Stimulated activated CD8-positive, alpha-beta memory T cell treated with anti-CD3 and anti-CD28 coated beads, Interleukin-7, amount 100 ng/mL, for 4 hours (primary cell): ENCODE results near the gene HK3.

Source experiments
- DNase-seq, 2 donors: peaks; one replicate each; pipeline ENCODE4 v3.0.0-alpha.2; 2020; ENCODE audit warnings: low read depth in 2 of 2

HK3 gene

DNA sequence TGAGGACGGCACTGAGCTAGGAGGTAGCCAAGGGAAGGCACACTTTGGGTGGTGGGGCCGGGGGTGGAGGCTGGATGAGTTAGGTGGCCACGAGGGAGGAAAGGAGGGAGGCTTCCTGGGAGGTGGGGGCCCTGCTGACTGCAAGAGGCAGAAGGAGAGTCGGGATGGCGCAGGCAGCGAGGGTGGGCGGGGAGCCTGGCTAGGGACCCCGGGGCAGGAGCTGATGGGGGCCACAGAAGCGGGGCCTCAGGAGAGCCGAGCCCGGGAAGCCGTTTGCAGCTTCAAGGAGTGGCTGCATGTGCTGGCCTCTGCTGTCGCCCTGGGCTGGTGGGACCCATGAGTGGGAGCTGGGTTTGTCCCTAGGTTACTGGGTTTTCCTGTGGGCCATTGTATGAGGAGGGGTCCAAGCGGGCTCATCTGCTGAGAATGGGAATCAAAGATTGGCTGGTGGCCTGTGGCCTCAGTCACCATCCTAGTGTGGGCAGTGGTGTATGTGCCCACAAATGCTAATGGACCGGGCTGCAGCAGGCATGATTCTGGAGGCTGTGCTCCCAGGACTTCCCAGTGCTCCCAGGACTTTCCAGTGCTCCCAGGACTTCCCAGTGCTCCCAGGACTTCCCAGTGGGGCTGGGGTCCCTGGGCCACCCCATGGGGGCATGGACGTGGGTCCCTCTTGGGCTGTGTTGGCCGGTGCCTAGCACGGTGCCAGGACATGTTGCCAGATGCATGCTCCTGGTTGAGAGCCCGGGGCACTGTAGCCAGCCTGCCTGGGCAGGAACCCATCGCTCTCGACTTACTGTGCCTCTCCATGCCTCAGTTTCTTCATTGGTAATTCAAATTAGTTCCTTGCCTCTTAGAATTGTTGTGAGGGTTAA is 48.5 kb downstream of the HK3 start:
- DNase-seq = no peak

DNA sequence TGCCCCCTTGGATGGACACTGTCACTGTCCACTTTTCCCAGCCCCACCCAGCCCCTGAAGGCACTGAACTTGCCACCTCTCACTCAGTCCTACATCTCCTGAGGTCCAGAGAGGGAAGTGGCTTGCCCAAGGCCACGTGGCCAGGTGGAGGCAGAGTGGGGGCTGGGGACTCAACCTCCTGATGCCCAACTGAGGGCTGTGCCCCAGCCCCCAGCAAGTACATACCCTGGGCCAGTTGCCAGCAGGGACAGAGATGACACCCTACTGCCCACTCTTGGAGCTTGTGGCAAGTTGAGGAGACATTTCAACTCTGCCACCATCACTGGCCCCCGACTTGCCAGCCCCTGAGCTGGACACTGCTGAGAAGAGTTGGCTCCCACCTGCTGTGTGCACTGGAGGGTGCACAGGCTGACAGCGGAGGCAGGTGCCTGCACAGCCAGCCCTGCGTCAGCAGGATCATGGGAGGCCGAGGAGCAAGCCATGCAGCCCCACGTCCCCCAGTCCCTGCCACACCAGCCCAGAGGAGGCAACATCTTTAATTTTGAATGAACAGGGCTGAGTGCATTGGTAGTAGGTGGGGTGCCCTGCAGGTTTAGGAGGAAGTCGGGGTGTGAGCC is 49.4 kb downstream of the HK3 start:
- DNase-seq = no peak

DNA sequence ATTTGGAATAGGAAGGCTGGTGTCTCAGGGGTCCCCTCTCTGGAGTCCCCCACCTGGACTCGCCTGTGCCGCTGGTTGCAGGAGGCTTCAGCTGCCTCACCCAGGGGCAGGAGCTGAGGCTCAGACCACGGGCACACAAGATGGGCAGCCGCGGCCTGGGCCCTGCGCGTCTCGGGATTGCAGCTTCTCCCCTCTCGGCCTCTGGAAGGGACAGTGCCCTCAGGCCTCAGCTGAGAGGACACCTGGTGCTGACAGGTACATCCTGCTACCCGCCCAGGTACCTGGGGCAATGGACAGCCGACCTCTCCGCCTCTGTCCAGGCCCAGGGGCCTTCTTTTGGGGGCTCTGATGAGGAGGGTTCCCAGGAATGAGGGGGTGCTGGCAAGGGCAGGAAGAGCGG is 50.5 kb downstream of the HK3 start:
- no peak for DNase-seq

DNA sequence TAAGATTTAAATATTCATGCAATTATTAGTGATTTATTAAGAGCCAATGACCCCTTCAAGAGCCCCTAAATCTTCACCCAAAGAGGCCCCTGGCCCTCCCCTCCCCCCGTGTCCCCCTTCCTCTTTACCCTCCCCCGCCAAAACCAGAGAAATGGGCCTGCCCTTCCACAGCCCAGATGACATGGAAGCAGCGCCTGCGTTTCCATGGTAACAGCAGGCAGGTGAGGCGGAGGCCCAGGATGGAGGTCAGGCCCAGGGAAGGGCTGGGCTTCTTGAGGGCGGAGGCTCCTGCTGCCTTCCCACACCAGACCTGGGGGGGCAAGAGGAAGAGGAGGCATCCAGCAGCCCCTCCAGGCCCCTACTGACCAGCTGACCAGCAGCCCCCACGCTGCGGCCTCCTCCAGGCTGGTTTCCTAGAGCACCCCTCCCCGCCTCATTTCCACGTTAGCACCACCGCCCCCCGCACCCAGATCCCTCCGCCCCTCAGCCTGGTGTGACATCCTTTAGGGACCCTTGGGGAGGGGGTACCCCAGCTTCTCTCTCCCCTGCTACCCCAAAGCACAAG is 51.3 kb downstream of the HK3 start:
- no peak for DNase-seq

DNA sequence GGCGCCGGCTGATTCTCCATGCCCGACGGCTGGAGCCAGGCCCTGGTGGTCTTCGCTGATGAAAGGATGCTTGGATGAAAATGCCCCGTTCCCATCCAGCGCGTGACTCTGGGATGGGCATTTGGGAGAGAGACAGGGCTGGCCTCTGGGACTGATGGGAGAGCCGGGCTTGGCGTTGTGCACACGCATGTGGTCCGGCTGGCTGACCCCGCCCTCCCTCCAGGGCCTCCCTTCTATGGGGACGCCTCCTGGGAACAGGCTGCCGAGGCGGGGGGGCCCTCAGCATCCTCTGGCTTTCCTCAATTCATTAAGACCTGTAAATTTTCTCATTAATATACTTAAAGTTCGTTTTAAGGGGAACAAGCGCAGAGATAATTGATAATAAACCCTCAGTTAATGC is 52.0 kb downstream of the HK3 start:
- DNase-seq = no peak

DNA sequence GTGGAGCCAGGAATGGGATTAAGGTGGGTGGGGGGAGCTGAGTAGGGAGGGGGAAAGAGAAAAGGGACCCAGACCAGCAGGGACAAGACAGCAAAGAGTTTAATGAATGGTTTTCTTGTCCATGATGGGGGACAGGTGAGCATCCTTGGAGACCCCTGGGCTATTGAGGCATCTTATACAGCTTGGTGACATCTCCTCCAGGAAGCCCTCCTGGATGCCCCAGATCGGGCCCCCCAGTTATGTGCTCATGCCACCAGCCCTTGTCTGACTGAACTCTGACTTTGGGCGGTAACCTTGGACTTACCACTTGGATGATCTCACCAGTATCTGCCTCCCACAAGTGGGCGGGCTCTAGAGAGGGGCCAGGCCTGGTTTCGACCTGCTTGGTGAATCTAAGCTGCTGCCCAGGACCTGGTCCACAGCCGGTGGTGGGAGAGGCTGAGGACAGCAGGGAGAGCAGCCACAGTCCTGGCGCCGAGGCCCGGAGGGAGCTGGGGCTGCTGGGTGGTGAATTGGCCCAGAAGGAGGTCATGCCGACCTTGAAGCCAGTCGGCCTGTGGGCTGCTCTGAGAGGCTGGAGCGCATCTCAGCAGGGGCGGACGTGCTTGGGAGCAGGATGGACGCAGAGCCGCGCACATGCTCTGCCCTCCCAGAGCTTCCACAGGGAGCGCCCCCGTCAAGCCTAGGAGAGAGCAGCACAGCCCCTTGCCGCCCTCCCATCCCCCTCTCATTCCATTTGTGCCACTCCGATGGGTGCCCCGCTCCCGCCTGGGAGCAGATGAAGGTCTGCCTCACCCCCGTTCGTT is 52.6 kb downstream of the HK3 start:
- DNase-seq = no peak

DNA sequence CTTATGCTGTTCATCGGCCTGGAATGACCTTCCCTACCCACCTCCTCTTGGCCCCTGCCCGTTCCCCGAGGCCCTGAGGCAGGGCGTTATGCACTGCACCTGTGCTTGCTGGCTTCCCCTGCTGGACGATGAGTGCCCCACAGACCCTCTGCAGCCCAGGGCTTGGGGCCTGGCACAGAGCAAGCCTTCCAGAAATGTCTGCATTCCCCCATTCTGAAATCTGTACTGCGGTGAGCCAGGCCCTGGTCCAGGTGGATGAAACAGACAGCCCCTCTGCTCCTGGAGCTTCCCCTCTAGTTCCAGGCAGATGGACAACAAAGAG is 53.8 kb downstream of the HK3 start:
- no peak for DNase-seq

DNA sequence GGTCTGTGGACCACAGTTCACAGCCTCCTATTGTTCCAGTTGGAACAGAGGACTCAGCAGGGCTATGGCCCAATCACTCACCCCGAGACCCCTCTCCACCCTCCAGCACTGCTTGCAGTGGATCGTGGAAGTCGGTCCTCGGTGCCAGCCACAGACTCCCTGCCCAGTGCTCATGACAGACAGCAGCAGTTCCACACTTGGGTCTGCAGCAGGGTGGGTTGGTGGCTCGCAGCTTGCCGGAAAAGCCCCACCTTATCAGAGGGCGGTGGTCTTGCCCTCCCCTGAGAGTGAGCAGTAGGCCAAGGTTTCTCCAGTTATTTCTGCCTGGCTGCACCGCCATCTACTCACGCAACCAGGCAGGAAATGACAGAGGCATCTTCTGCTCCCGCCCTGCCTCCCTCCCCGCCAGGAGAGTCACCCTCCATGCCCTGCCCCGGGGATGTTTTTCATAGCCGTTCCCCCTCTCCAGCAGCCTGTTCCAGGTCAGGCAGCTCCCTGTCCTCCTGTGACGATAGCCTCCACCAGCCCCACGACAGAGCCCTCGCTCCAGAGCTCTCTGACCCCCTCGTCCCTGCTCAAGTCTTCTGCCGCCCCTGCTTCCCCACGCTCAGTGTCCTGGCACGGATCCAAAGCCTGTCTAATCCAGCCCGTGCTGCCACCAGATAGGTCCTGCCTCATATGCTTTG is 54.3 kb downstream of the HK3 start:
- DNase-seq = no peak

DNA sequence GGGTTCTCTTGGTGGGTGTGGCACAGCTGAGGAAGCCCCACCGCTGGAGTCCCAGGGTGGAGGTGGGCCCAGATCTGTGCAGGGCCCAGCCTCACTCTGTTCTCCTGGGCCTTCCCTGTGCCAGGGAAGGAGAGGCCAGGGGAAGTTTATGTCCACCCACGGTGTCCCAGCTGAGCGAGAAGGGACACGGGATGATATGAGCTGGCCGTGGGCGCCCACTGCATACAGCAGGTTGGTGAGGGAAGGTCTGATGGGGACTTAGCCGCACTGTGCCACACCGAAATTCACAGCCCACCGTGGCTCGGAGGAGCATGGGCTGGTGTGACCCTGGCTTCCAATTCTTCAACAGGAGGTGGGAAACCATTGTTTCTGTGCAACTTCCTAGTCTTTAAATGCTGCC is 54.9 kb downstream of the HK3 start:
- DNase-seq = no peak

DNA sequence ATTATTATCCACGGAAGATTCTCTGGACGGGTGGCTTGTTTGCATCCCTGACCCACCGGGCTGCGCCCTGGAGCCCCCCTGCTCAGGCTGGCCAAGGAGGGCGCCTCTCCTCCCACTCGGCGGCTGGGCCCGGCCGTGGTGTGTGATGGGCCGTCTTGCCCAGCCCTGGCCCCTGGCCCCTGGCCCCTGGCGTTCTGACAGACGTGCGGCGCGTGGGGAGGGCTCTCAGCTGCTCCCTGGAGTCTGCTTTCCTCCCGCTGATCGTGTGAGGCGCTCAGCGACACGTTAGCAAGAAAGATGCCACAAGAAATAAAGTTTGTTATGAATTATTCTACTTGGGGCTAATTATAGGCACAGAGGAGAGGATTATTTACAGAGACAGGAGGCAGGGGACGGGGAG is 55.5 kb downstream of the HK3 start:
- no peak for DNase-seq

DNA sequence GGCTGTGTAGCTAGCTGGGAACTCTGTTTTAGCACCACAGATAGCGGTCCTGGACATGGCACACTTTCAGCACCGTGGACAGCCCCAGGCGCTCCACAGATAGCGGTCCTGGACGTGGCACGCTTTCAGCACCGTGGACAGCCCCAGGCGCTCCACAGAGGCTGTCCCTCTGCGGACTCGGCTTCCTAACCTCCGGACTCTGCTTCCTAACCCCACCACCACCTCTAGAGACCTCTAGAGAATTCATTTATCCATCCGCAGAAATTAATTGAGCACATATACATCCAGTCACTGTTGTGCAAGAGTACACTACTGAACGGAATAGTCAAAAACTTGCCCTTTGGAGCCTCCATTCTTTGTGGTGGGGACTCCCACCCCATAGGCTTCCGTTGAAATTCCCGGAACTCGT is 61.4 kb downstream of the HK3 start:
- peak in 1 of 2 donors; percentile 36 for DNase-seq

DNA sequence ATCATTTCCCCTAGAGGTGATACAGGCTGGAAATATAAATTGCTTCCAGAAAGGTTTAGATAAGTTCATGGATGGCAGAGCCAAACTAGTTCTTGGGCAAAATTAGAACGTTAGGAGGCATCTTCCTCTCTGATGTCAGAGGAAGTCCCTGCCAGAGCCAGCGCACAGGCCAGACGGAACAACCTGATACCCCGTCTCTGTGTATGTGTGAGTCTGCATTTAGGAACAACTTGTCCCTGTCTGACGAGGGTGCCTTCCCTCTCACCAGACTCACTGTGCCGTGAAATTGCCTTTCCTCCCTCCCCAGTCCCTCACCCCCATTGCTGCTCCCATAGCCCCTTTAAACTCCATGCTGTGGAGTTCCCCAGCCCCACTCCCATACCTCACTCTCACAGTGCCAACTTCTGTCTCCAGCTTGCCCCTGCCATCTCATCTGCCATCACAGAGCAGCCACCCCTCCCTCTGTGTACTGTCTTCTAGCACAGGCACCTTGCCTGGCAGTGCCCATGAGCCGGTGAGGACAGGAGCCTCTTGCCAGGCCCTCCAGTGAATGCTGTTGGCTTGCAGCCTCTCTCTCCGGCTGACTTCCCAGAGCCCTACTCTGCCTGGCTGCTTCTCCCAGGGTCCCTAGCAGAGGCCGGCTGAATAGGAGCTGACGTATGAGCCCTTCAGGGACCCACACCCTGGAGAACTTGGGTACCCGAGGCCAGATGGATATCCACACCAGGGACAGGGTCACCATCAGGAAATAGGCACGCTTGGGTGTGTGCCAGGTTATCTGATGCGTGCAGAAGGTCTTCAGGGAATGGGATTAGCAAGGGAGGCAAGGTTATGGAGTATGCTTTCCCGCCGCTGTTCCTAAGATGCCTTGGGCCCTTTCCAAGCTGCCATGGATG is 62.1 kb downstream of the HK3 start:
- no peak for DNase-seq

DNA sequence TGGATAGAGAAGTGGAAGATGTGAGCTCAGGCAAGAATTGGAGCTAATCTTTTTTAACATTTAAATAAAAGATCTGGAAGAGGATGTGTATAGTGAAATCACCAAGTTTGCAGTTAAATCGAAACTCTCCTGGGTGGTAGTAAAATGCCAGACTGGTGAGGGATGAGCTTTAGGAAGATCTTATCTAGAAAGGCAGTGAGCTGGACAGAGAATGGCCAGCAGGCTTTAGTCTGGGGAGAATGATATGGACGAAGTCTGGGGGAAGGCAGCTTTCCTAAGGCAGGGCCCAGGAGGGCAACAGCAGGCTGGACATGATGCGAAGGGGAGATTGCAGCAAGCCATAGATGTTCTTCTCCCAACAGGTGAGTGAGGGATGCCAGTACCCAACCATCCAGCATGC is 63.2 kb downstream of the HK3 start:
- DNase-seq = no peak

DNA sequence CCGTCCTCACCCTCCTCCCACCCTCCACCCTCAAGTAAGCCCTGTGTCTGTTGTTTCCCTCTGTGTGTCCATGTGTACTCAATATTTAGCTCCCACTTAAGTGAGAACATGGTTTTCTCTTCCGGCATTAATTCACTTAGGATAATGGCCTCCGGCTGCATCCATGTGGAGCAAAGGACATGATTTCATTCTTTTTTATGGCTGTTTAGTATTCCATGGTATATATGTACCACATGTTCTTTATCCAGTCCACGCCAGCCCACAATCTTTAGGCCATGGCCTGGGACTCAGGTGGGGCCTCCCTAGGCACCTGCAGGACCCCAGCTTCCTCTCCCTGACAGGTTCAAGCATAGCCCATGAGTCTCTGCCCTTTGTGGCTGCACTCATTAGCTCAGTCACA is 65.9 kb downstream of the HK3 start:
- DNase-seq = no peak

DNA sequence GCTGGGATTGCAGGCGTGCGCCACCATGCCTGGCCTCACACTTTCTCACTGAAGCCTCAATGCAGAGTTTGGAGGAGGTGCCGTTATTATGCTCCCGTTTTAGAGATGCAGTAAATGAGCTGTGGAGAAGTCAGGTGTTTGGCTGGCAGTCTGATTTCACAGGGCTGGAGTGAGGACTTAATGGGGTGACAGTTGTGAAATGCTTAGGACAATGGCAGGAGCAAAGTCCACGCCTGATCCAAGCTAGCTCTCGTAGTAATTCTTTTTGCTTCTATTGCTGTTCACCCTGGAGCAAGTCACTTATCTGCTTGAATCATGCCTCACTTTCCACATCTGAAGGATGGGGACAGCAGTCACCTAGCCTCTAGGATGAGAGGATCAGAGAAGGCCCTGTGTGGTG is 67.0 kb downstream of the HK3 start:
- DNase-seq = no peak

DNA sequence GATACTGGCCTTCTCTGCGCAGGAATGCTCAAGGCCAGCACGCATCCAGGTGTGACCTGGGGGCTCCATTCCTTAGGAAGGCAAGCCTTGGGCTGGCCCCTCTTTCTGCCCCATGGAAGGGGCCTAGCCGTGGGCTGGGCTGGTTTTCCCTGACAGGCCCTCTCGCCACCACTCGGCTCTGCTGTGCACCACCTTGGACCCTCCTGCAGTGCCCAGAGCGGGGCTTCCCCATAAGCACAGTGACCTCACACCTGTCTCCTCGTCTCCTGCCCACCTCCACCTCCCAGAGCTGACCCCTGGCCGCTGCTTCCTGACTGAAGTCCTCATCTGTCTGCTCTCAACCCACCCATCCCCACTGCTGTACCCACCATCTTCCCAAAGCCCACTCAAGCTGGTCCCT is 67.7 kb downstream of the HK3 start:
- no peak for DNase-seq

DNA sequence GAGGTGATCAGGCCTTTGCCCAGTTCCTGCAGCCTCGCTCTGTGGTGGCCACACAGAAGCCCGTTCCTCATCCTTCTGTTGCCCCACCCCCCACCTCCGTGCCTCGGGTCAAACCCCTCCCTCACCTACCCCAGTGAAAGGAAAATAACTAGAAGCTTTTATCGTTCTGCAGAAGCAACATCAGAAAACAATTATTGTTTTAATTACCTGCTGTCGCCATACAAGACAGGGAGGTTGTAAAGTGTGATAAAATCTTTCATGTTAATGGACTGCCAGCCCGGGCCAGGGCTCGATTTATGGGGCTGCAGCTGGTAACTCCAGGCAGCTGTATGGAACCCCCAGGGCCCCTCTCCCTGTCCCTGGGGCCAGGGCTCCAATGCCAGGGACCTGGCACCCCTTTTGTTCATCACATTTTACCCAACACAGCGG is 68.1 kb downstream of the HK3 start:
- no peak for DNase-seq
